Rectal smooth muscle tissue (tissue), 1 donor: ENCODE results near the gene C1orf159.
A peak's percentile ranks its signal among the peaks of the same experiment; 100 is the strongest.
"Not testable (repeated sequence)": the region's sequence is repeated elsewhere in the genome, so short reads cannot be mapped to it uniquely, and the experiment has no call there.

Experiments used
- H3K27ac ChIP-seq: one replicate; pipeline ENCODE4 v1.7.0; 2013; ENCODE audit warnings: low read depth, low read length, inconsistent platforms
- H3K27me3 ChIP-seq: one replicate; pipeline ENCODE4 v1.7.0; 2013; ENCODE audit warnings: low read length; ENCODE audit not compliant: control insufficient read depth, insufficient read depth
- H3K36me3 ChIP-seq: one replicate; pipeline ENCODE4 v1.7.0; 2013; ENCODE audit warnings: low read length; ENCODE audit not compliant: control insufficient read depth, insufficient read depth
- H3K4me1 ChIP-seq: one replicate; pipeline ENCODE4 v1.7.0; 2013; ENCODE audit warnings: low read length; ENCODE audit not compliant: control insufficient read depth, insufficient read depth
- H3K4me3 ChIP-seq: one replicate; pipeline ENCODE4 v1.7.0; 2013; ENCODE audit warnings: low read length
- H3K9ac ChIP-seq: one replicate; pipeline ENCODE4 v1.7.0; 2013; ENCODE audit warnings: low read length

The C1orf159 gene

GRCh38 chr1:1117469-1117831, 1.6 kb upstream of the C1orf159 start:
- no peak overlapping the region for H3K27ac ChIP-seq
- peaks cover 2% of the 10 kb centered on the region for H3K4me1 ChIP-seq
- peaks cover under 1% of the 10 kb centered on the region for H3K36me3 ChIP-seq
- peaks cover 3% of the 10 kb centered on the region for H3K27me3 ChIP-seq
- H3K9ac ChIP-seq, result no peak overlapping the region
- H3K4me3 ChIP-seq, result no peak overlapping the region

- H3K4me3 ChIP-seq, result peak overlapping the region; percentile 61
- peaks cover 3% of the 10 kb centered on the region for H3K27me3 ChIP-seq
- H3K9ac ChIP-seq, result no peak overlapping the region
- H3K4me1 ChIP-seq, result no peaks in the 10 kb centered on the region
- H3K27ac ChIP-seq, result no peak overlapping the region
- peaks cover 4% of the 10 kb centered on the region for H3K36me3 ChIP-seq
Measured at GRCh38 chr1:1116701-1117468, 996 bp upstream of the C1orf159 start.

GRCh38 chr1:1115136-1115785, 628 bp downstream of the C1orf159 start:
- peak overlapping the region; percentile 66 for H3K4me3 ChIP-seq
- peaks cover 3% of the 10 kb centered on the region for H3K27me3 ChIP-seq
- no peak overlapping the region for H3K9ac ChIP-seq
- no peaks in the 10 kb centered on the region for H3K4me1 ChIP-seq
- H3K27ac ChIP-seq, result peak overlapping the region; percentile 70
- peaks cover 4% of the 10 kb centered on the region for H3K36me3 ChIP-seq

DNA sequence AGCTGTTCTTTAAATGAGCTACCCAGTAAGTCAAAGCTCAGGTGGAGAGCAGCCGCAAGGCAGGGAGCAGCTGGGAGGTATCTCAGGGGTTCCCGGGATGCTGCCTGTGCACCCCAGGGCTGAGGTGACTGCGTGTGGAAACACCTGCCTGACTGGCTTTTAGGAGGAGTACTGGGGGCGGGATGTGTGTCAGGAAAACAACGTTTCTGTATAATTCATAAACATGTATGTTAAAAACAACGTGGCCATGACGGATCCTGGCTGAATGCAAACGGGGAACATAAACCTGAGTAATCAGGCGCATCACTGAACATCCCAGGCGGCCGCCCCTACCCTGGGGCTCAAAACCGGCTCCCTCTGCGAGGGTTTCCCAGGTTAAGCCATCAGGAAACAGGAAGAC, 1.5 kb downstream of the C1orf159 start:
- no peak overlapping the region for H3K27ac ChIP-seq
- H3K4me1 ChIP-seq, result no peaks in the 10 kb centered on the region
- no peak overlapping the region for H3K4me3 ChIP-seq
- peaks cover 3% of the 10 kb centered on the region for H3K27me3 ChIP-seq
- H3K36me3 ChIP-seq, result peaks cover 4% of the 10 kb centered on the region
- H3K9ac ChIP-seq, result no peak overlapping the region

- H3K27me3 ChIP-seq, result no peaks in the 10 kb centered on the region
- no peaks in the 10 kb centered on the region for H3K4me1 ChIP-seq
- no peak overlapping the region for H3K27ac ChIP-seq
- no peak overlapping the region for H3K9ac ChIP-seq
- peaks cover 4% of the 10 kb centered on the region for H3K36me3 ChIP-seq
- H3K4me3 ChIP-seq, result no peak overlapping the region
Measured at GRCh38 chr1:1112237-1112985, 3.5 kb downstream of the C1orf159 start.

- no peak overlapping the region for H3K9ac ChIP-seq
- no peaks in the 10 kb centered on the region for H3K4me1 ChIP-seq
- H3K36me3 ChIP-seq, result peaks cover 4% of the 10 kb centered on the region
- no peak overlapping the region for H3K4me3 ChIP-seq
- H3K27ac ChIP-seq, result no peak overlapping the region
- no peaks in the 10 kb centered on the region for H3K27me3 ChIP-seq
Measured at GRCh38 chr1:1111516-1112236, 4.2 kb downstream of the C1orf159 start.

GRCh38 chr1:1110561-1110971, 5.3 kb downstream of the C1orf159 start:
- no peak overlapping the region for H3K4me3 ChIP-seq
- H3K4me1 ChIP-seq, result no peaks in the 10 kb centered on the region
- H3K27ac ChIP-seq, result no peak overlapping the region
- H3K27me3 ChIP-seq, result no peaks in the 10 kb centered on the region
- H3K9ac ChIP-seq, result no peak overlapping the region
- H3K36me3 ChIP-seq, result peaks cover 4% of the 10 kb centered on the region

DNA sequence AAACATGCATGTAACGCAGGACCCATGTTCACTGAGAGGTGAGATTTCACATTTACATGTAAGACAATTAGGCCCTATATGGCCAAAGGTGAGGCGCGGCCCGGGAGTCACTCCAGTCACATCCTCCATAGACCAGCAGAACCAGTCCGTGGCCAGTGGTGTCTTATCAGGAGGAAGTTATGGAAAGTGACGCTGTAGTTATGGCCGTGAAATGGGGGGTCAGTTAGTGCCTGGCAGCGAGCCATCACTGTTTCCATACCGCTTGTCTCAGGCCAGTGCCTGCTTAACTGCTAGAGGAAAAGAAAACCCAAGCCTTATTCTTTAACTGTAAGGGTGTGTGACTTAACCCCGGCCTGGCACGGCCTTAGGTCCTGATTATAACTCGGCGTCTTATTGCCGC, 6.1 kb downstream of the C1orf159 start:
- peaks cover 4% of the 10 kb centered on the region for H3K36me3 ChIP-seq
- no peak overlapping the region for H3K27ac ChIP-seq
- no peak overlapping the region for H3K4me3 ChIP-seq

DNA sequence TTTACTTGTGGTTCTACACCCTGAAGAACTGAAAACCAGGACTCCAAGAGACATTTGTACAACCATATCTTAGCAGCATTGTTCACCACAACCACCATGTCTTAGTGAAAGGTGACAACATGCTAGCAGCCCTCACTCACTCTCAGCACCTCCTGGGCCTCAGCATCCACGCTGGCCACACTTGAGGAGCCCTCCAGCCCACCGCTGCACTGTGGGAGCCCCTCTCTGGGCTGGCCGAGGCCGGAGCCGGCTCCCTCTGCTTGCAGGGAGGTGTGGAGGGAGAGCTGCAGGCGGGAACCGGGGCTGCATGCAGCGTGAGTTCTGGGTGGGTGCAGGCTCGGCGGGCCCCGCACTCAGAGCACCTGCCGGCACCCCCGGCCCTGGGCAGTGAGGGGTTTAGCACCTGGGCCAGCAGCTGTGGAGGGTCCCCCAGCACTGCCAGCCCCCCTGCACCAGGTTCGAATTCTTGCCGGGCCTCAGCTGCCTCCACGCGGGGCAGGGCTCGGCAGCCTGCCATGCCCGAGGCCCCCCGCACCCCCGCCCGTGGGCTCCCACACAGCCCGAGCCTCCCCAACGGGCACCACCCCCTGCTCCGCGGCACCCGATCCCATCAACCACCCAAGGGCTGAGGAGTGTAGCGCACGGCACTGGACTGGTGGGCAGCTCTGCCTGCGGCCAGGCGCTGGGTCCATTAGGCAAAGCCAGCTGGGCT, 9.2 kb downstream of the C1orf159 start:
- H3K4me3 ChIP-seq, result no peak overlapping the region
- no peak overlapping the region for H3K9ac ChIP-seq
- H3K27me3 ChIP-seq, result no peaks in the 10 kb centered on the region
- H3K4me1 ChIP-seq, result no peaks in the 10 kb centered on the region
- no peaks in the 10 kb centered on the region for H3K36me3 ChIP-seq
- no peak overlapping the region for H3K27ac ChIP-seq

More for the DNA sequence above, 6.1 kb downstream of the C1orf159 start:
- Histone ChIP-seq H3K27me3 (no peaks in the 10 kb centered on the region), H3K9ac (no peak overlapping the region), H3K4me1 (no peaks in the 10 kb centered on the region)

DNA sequence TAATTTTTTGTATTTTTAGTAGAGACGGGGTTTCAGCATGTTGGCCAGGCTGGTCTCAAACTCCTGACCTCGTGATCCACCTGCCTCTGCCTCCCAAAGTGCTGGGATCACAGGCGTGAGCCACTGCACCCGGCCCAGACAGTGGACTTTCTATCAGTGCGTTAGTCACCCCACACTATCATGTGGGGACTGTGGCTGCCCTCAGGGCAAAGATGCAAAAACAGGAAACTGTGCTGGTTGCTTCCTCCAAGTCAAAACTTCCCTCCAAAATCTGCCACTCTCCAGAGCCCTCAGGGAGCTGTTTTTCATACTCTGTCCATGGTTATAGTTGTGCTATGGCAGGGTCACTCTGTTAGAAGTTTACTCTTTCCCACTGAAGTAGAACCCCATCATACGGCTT, 11.7 kb downstream of the C1orf159 start:
- not testable (repeated sequence) for H3K27ac ChIP-seq, H3K27me3 ChIP-seq, H3K36me3 ChIP-seq, H3K9ac ChIP-seq, H3K4me1 ChIP-seq, H3K4me3 ChIP-seq

GRCh38 chr1:1101503-1101902, 14.4 kb downstream of the C1orf159 start:
- Histone ChIP-seq H3K4me3 (no peak overlapping the region), H3K9ac (no peak overlapping the region), H3K4me1 (no peaks in the 10 kb centered on the region), H3K36me3 (no peaks in the 10 kb centered on the region), H3K27ac (no peak overlapping the region), H3K27me3 (no peaks in the 10 kb centered on the region)

DNA sequence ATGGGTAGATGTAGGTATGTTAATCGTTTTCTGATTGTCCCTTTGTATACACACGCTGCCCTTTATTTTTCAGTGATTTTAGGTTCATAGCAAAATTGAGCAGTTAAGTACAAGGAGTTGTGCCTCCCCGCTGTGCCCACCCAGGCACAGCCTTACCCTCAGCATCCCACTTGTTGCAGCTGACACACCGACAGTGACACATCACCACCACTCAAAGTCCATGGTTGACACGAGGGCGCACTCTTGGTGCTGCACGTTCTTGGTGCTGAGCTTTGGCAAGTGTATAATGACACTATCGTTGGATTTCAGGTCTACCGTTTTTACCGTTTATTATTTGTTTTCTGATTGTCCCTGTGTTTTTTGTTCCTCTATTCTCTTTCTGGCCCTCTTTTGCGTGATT, 15.6 kb downstream of the C1orf159 start:
- no peaks in the 10 kb centered on the region for H3K27me3 ChIP-seq
- H3K9ac ChIP-seq, result no peak overlapping the region
- H3K27ac ChIP-seq, result no peak overlapping the region
- no peaks in the 10 kb centered on the region for H3K4me1 ChIP-seq
- H3K4me3 ChIP-seq, result no peak overlapping the region
- H3K36me3 ChIP-seq, result no peaks in the 10 kb centered on the region
